K562 (cell line): ENCODE measurements around the gene PPM1H. TPM values are rescaled to one million over a fixed set of nuclear protein-coding genes. Genes with fewer than 3 reads are reported as not detected.
A peak's percentile ranks its signal among the peaks of the same experiment; 100 is the strongest.

Experiments
- FOXM1 ChIP-seq, 2 experiments: fragments of 450-650 bp in 1 of 2; sonication (generic) in 1 of 2; formaldehyde crosslinking in 1 of 2; IDR thresholded peaks; 2 replicates each; pipeline versions ENCODE4 v1.6.1 to v1.9.0; 2017 to 2022; ENCODE audit warnings: low read depth in 2 of 2, mild to moderate bottlenecking in 2 of 2, missing genetic modification reagents in 1 of 2, moderate library complexity in 1 of 2
- HCFC1 ChIP-seq: IDR thresholded peaks from 2 replicates; pipeline ENCODE4 v1.6.1; 2012; ENCODE audit warnings: low read depth, low read length, improper control_type of control experiment
- HDAC8 ChIP-seq: fragments of 450-650 bp; IDR thresholded peaks from 2 replicates; pipeline ENCODE4 v1.6.1; 2016; ENCODE audit warnings: mild to moderate bottlenecking, missing genetic modification characterization, moderate library complexity, missing compliant biosample characterization
- JUND ChIP-seq, 2 experiments: IDR thresholded peaks; 2 replicates in 1 of 2; 3 replicates in 1 of 2; pipeline ENCODE4 v1.6.1; 2011; ENCODE audit warnings: borderline replicate concordance in 2 of 2, low read depth in 2 of 2, low read length in 2 of 2, improper control_type of control experiment in 1 of 2, missing biosample characterization in 1 of 2, missing genetic modification characterization in 1 of 2, missing genetic modification reagents in 1 of 2
- KLF13 ChIP-seq: fragments of 450-650 bp; IDR thresholded peaks from 2 replicates; pipeline ENCODE4 v1.6.1; 2016; ENCODE audit warnings: missing genetic modification characterization, low read depth, mild to moderate bottlenecking, missing compliant biosample characterization, moderate library complexity, borderline replicate concordance
- MXI1 ChIP-seq: IDR thresholded peaks from 2 replicates; pipeline ENCODE4 v1.6.1; 2011; ENCODE audit warnings: low read depth, mild to moderate bottlenecking, improper control_type of control experiment, low read length
- PCBP2 ChIP-seq: fragments of 200-400 bp; formaldehyde crosslinking; IDR thresholded peaks from 2 replicates; pipeline ENCODE4 v1.6.1; 2018; ENCODE audit warnings: low read length, low read depth, mild to moderate bottlenecking, moderate library complexity; ENCODE audit not compliant: poor library complexity, severe bottlenecking
- POLR2AphosphoS2 ChIP-seq: IDR thresholded peaks from 2 replicates; pipeline ENCODE4 v1.6.1; 2012; ENCODE audit warnings: low read length, improper control_type of control experiment
- RAD51 ChIP-seq: fragments of 450-650 bp; IDR thresholded peaks from 2 replicates; pipeline ENCODE4 v1.7.1; 2016; ENCODE audit warnings: low read depth, mild to moderate bottlenecking, borderline replicate concordance
- SMARCC2 ChIP-seq: fragments of 450-650 bp; IDR thresholded peaks from 2 replicates; pipeline ENCODE4 v1.6.1; 2017; ENCODE audit warnings: antibody characterized with exemption, moderate library complexity, mild to moderate bottlenecking, low read depth
- TOE1 ChIP-seq, 2 experiments: fragments of 450-650 bp in 1 of 2; sonication (generic) in 1 of 2; formaldehyde crosslinking in 1 of 2; IDR thresholded peaks; 2 replicates each; pipeline versions ENCODE4 v1.7.1 to v1.8.0; 2016 to 2022; ENCODE audit warnings: borderline replicate concordance in 2 of 2, mild to moderate bottlenecking in 2 of 2, antibody characterized with exemption in 1 of 2, inconsistent platforms in 1 of 2, low read depth in 1 of 2, missing genetic modification reagents in 1 of 2, moderate library complexity in 1 of 2
- ZNF23 ChIP-seq: fragments of 250-450 bp; sonication (Bioruptor Pico); IDR thresholded peaks from 2 replicates; pipeline ENCODE4 v1.4.0; 2020; ENCODE audit warnings: mild to moderate bottlenecking
- ZNF354B ChIP-seq: fragments of 250-450 bp; sonication (Bioruptor Pico); IDR thresholded peaks from 2 replicates; pipeline ENCODE4 v1.4.0; 2020
- ZNF408 ChIP-seq: fragments of 250-450 bp; sonication (Bioruptor Pico); IDR thresholded peaks from 2 replicates; pipeline ENCODE4 v1.4.0; 2020; ENCODE audit warnings: low read depth, mild to moderate bottlenecking, moderate library complexity
- ZNF79 ChIP-seq: fragments of 250-450 bp; sonication (Bioruptor Pico); IDR thresholded peaks from 2 replicates; pipeline ENCODE4 v1.4.0; 2020; ENCODE audit warnings: low read depth, mild to moderate bottlenecking, moderate library complexity
- polyA plus RNA-seq, 8 experiments: library from polyadenylated mRNA; depleted of rRNA in 4 of 8; stranded (reverse) in 5 of 8; unstranded in 3 of 8; fragments of >200 nt; fragmentation: Nextera tagmentation in 2 of 8; fragmentation: Illumina TruSeq in 1 of 8; extraction: Ambion mirVana in 2 of 8; extraction: Trizol in 1 of 8; gene quantifications; 2 replicates each; pipeline versions ENCODE4 v1.2.1 to v1.2.3, GENCODE V29; 2011 to 2014; ENCODE audit warnings: inconsistent platforms in 1 of 8, missing spikeins in 1 of 8
- total RNA-seq, 7 experiments: library from RNA; depleted of rRNA in 6 of 7; stranded (reverse); fragments of >200 nt in 6 of 7; fragmentation: Illumina TruSeq in 2 of 7; extraction: Trizol in 2 of 7; gene quantifications; 2 replicates each; pipeline versions ENCODE4 v1.2.1 to v1.2.3, GENCODE V29; 2011 to 2021; ENCODE audit warnings: low replicate concordance in 1 of 7

PPM1H gene
- total and polyA plus RNA-seq, 9 of the 15 experiments (the other 6 are each of a cell fraction or from before 2014, with no cell fraction given) = 5.3 to 29.3 (median 11.3) TPM

- TF ChIP-seq TOE1 (IDR thresholded peaks at IDR 0.05; ENCODE audit: borderline replicate concordance) (peak; percentile 97), TOE1 (CRISPR knock-in tag; IDR thresholded peaks at IDR 0.05; ENCODE audit: borderline replicate concordance, low read depth) (0 out of 2 replicates have a peak, but pooled peaks have one; percentile 26), ZNF408 (CRISPR knock-in tag) (no peak), FOXM1 (IDR thresholded peaks at IDR 0.05; ENCODE audit: low read depth) (no peak), FOXM1 (CRISPR knock-in tag; IDR thresholded peaks at IDR 0.05; ENCODE audit: low read depth) (peak; percentile 7; the same call in 1 of the 2 replicates), PCBP2 (no peak), HDAC8 (tag) (peak; percentile 68; the same call in 1 of the 2 replicates), RAD51 (peak; percentile 95), MXI1 (peak; percentile 36; the same call in 1 of the 2 replicates), ZNF354B (CRISPR knock-in tag) (0 out of 2 replicates have a peak, but pooled peaks have one; percentile 39), SMARCC2 (no peak), KLF13 (tag) (peak; percentile 49; the same call in 1 of the 2 replicates), HCFC1 (peak; percentile 61), POLR2AphosphoS2 (peak; percentile 94; the same call in 1 of the 2 replicates), ZNF23 (CRISPR knock-in tag) (no peak), JUND (IDR thresholded peaks at IDR 0.05; ENCODE audit: borderline replicate concordance, low read depth, low read length) (no peak), JUND (tag; IDR thresholded peaks at IDR 0.05; ENCODE audit: borderline replicate concordance, low read depth, low read length) (no peak; the same call in 2 of the 3 replicates), ZNF79 (CRISPR knock-in tag) (no peak)
Measured at GRCh38 chr12:62602255-62603060, 332.5 kb downstream of the PPM1H start (continued).
